Measurements from ENCODE around the gene GTF2A2. TPM values are rescaled to one million over a fixed set of nuclear protein-coding genes. Genes with fewer than 3 reads are reported as not detected.

Gene GTF2A2
- total RNA-seq, 1 experiment from 2014 or later, result 175 TPM

DNA sequence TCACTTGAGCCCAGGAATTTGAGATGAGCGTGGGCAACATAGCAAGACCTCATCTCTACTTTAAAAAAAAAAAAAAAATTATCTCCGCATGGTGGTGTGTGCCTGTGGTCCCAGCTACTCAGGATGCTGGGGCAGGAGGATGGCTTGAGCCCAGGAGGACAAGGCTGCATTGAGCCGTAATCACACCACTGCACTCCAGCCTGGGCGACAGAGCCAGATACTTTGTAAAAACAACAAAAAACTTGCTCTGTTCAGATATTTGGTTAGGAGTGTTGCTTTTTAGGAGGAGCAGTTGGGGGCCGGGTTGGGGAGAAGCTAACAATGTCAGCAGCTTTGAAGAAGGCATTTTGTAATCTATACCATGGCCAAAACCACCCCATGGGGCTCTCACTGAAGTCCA is 41.7 kb downstream of the GTF2A2 start (continued):
- TF ChIP-seq ZFX (IDR thresholded peaks at IDR 0.05) (no peak), POLR2AphosphoS5 (IDR thresholded peaks at IDR 0.05; ENCODE audit: low read depth, low read length) (no peak), EZH2phosphoT487 (IDR thresholded peaks at IDR 0.05; ENCODE audit: borderline replicate concordance) (no peak), EZH2 (IDR thresholded peaks at IDR 0.05) (no peak), SP1 (IDR thresholded peaks at IDR 0.05; ENCODE audit: low read depth) (no peak)
- TF ChIP-seq, protein P1, sequence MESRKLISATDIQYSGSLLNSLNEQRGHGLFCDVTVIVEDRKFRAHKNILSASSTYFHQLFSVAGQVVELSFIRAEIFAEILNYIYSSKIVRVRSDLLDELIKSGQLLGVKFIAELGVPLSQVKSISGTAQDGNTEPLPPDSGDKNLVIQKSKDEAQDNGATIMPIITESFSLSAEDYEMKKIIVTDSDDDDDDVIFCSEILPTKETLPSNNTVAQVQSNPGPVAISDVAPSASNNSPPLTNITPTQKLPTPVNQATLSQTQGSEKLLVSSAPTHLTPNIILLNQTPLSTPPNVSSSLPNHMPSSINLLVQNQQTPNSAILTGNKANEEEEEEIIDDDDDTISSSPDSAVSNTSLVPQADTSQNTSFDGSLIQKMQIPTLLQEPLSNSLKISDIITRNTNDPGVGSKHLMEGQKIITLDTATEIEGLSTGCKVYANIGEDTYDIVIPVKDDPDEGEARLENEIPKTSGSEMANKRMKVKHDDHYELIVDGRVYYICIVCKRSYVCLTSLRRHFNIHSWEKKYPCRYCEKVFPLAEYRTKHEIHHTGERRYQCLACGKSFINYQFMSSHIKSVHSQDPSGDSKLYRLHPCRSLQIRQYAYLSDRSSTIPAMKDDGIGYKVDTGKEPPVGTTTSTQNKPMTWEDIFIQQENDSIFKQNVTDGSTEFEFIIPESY (IDR thresholded peaks at IDR 0.05; ENCODE audit: extremely low read depth, insufficient replicate concordance, low read length), result no peak

DNA sequence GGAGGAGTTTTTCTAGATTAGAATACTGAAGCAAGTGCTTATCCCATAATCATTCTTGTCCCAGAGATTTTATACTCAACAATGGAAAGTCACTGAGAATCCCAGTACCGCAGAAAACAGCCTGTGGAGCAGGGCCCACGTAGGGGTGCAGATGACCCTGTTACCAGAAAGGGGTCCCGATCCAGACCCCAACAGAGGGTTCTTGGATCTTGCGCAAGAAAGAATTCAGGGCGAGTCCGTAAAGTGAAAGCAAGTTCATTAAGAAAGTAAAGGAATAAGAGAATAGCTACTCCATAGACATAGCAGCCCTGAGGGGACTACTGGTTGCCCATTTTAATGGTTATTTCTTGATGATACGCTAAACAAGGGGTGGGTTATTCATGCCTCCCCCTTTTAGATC is 43.2 kb downstream of the GTF2A2 start:
- intact Hi-C loops (cut with micrococcal nuclease), result no loop called here
- Histone ChIP-seq H4K20me1 (ENCODE audit: insufficient read depth) (no peaks in the 10 kb centered on the region), H3K9me2 (ENCODE audit: insufficient read depth) (no peaks in the 10 kb centered on the region), H3K4me2 (ENCODE audit: low read length) (no peak overlapping the region), H3K36me3 (ENCODE audit: control insufficient read depth in 1 of 2, insufficient read depth in 2 of 2, low read length in 2 of 2) (no peaks in the 10 kb centered on the region), H3K27me3 (ENCODE audit: insufficient read depth, low read length) (no peaks in the 10 kb centered on the region), H3K79me2 (ENCODE audit: insufficient read depth, low read length) (no peaks in the 10 kb centered on the region), H3K27ac (ENCODE audit: low read depth, low read length) (no peak overlapping the region), H2AFZ (ENCODE audit: low read depth, low read length, poor library complexity, severe bottlenecking) (no peak overlapping the region), H3K9me3 (ENCODE audit: control insufficient read depth in 1 of 2, insufficient read depth in 1 of 2, low read depth in 1 of 2, low read length in 2 of 2) (no peaks in the 10 kb centered on the region), H3K4me3 (replicated peaks in 1 of 2; ENCODE audit: low read depth in 1 of 2, low read length in 2 of 2) (no peak overlapping the region), H3K4me1 (ENCODE audit: control insufficient read depth in 1 of 2, insufficient read depth in 2 of 2, low read length in 2 of 2) (peaks cover 13 to 25% of the 10 kb centered on the region in 2 experiments; a peak in 3 of 4 replicates), H3K9ac (ENCODE audit: low read length) (no peak overlapping the region)
- CTCF ChIA-PET, result interaction anchor here (1.2 kb wide), 1 partner anchor 12 kb away, joined by 3 read pairs; no protein-coding TSS in a partner anchor
- RAD21 ChIA-PET (ENCODE audit: low non-redundant PET in 1 of 2, low total read pairs in 2 of 2, uncharacterized antibody in 2 of 2, unreplicated experiment in 2 of 2), result no interaction called here
- ATAC-seq (no peak), DNase-seq (ENCODE audit: low read depth, low spot score) (no peak)
- BruUV-seq (replicated peaks), result no TSS peak
- POLR2A ChIA-PET, result no interaction called here
- TF ChIP-seq SIN3A (IDR thresholded peaks at IDR 0.05; ENCODE audit: low read depth), result no peak
- TF ChIP-seq YY1 (IDR thresholded peaks at IDR 0.05; ENCODE audit: extremely low read depth, insufficient replicate concordance, low read depth, low read length), result no peak
- TF ChIP-seq ZFX (IDR thresholded peaks at IDR 0.05), result no peak
- no peak for TF ChIP-seq FOSL1 (IDR thresholded peaks at IDR 0.05; ENCODE audit: low read depth)
- TF ChIP-seq, protein P2, sequence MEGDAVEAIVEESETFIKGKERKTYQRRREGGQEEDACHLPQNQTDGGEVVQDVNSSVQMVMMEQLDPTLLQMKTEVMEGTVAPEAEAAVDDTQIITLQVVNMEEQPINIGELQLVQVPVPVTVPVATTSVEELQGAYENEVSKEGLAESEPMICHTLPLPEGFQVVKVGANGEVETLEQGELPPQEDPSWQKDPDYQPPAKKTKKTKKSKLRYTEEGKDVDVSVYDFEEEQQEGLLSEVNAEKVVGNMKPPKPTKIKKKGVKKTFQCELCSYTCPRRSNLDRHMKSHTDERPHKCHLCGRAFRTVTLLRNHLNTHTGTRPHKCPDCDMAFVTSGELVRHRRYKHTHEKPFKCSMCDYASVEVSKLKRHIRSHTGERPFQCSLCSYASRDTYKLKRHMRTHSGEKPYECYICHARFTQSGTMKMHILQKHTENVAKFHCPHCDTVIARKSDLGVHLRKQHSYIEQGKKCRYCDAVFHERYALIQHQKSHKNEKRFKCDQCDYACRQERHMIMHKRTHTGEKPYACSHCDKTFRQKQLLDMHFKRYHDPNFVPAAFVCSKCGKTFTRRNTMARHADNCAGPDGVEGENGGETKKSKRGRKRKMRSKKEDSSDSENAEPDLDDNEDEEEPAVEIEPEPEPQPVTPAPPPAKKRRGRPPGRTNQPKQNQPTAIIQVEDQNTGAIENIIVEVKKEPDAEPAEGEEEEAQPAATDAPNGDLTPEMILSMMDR (IDR thresholded peaks at IDR 0.05 in 2 of 3, conservative IDR thresholded peaks at IDR 0.05 in 1 of 3; ENCODE audit: borderline replicate concordance in 1 of 3, insufficient read depth in 1 of 3, low read depth in 2 of 3, low read length in 2 of 3), result no peak
- no peak for TF ChIP-seq JUND (IDR thresholded peaks at IDR 0.05)
- TF ChIP-seq, protein P3, sequence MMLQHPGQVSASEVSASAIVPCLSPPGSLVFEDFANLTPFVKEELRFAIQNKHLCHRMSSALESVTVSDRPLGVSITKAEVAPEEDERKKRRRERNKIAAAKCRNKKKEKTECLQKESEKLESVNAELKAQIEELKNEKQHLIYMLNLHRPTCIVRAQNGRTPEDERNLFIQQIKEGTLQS (IDR thresholded peaks at IDR 0.05), result no peak
- no peak for TF ChIP-seq CEBPB (IDR thresholded peaks at IDR 0.05; ENCODE audit: low read depth)
